SK-N-SH (cell line): ENCODE data around the gene SLC24A3. TPM values are rescaled to one million over a fixed set of nuclear protein-coding genes. Genes with fewer than 3 reads are reported as not detected.

ENCODE experiments used
- CTCF ChIA-PET: fragments of 300-600, 350-600 bp; formaldehyde crosslinking; extraction: SDS; loops from one replicate; lab custom pipeline; 2021; lab: Yijun Ruan, JAX
- POLR2A ChIA-PET: fragments of 350-600 bp; sonication (Branson Sonifier 250); formaldehyde crosslinking; extraction: SDS; loops from one replicate; lab custom pipeline; 2020; ENCODE audit warnings: antibody characterized with exemption, inconsistent platforms; lab: Yijun Ruan, JAX
- DNase-seq: peaks from one replicate; pipeline ENCODE4 v3.0.0; 2012
- H2AFZ ChIP-seq: fragments of 200-600 bp; sonication (generic); 2 replicates; pipeline ENCODE4 v1.8.1; 2016; ENCODE audit warnings: antibody characterized with exemption, mild to moderate bottlenecking, low read depth
- H3F3A ChIP-seq: fragments of 200-600 bp; sonication (generic); replicated peaks from 2 replicates; pipeline ENCODE3; 2016; ENCODE audit warnings: antibody characterized with exemption, mild to moderate bottlenecking; ENCODE audit not compliant: insufficient read depth
- H3K27ac ChIP-seq, 2 experiments: fragments of 200-500 bp in 1 of 2; fragments of 200-600 bp in 1 of 2; sonication (Bioruptor generic) in 1 of 2; sonication (generic), shearing (Covaris generic) in 1 of 2; 2 replicates each; pipeline versions ENCODE4 v1.5.1 to v1.6.1; 2014 to 2016; ENCODE audit warnings: low read depth in 2 of 2, inconsistent platforms in 1 of 2, low read length in 1 of 2, mild to moderate bottlenecking in 1 of 2, mixed read lengths in 1 of 2
- H3K27me3 ChIP-seq: fragments of 200-600 bp; sonication (generic), shearing (Covaris generic); 2 replicates; pipeline ENCODE4 v1.6.1; 2016; ENCODE audit warnings: mixed run types; ENCODE audit not compliant: insufficient read depth
- H3K36me3 ChIP-seq, 2 experiments: fragments of 200-500 bp in 1 of 2; fragments of 200-600 bp in 1 of 2; sonication (Bioruptor generic) in 1 of 2; sonication (generic) in 1 of 2; replicated peaks in 1 of 2; 2 replicates each; pipeline versions ENCODE3 to v1.5.1; 2014 to 2016; ENCODE audit warnings: low read length in 1 of 2, mild to moderate bottlenecking in 1 of 2; ENCODE audit not compliant: insufficient read depth in 2 of 2, control insufficient read depth in 1 of 2
- H3K4me1 ChIP-seq, 2 experiments: fragments of 200-500 bp in 1 of 2; fragments of 200-600 bp in 1 of 2; sonication (Bioruptor generic) in 1 of 2; sonication (generic), shearing (Covaris generic) in 1 of 2; 2 replicates each; pipeline versions ENCODE4 v1.5.1 to v1.6.1; 2014 to 2016; ENCODE audit warnings: low read depth in 1 of 2, low read length in 1 of 2, mixed run types in 1 of 2; ENCODE audit not compliant: insufficient read depth in 2 of 2, control insufficient read depth in 1 of 2
- H3K4me2 ChIP-seq: fragments of 200-600 bp; sonication (generic), shearing (Covaris generic); 2 replicates; pipeline ENCODE4 v1.6.1; 2017; ENCODE audit warnings: mixed run types
- H3K4me3 ChIP-seq, 2 experiments: fragments of 200-500 bp in 1 of 2; fragments of 200-600 bp in 1 of 2; sonication (Bioruptor generic) in 1 of 2; sonication (generic), shearing (Covaris generic) in 1 of 2; 2 replicates each; pipeline versions ENCODE4 v1.5.1 to v1.8.1; 2014 to 2016; ENCODE audit warnings: low read depth in 2 of 2, inconsistent platforms in 1 of 2, low read length in 1 of 2, mild to moderate bottlenecking in 1 of 2, mixed read lengths in 1 of 2, moderate library complexity in 1 of 2
- H3K79me2 ChIP-seq: fragments of 200-600 bp; sonication (generic); 2 replicates; pipeline ENCODE4 v1.8.1; 2017; ENCODE audit warnings: mild to moderate bottlenecking; ENCODE audit not compliant: insufficient read depth
- H3K9ac ChIP-seq: fragments of 200-600 bp; sonication (generic); 2 replicates; pipeline ENCODE4 v1.6.1; 2017; ENCODE audit warnings: mixed run types
- H3K9me2 ChIP-seq: fragments of 200-600 bp; sonication (generic); 2 replicates; pipeline ENCODE4 v1.6.1; 2017; ENCODE audit warnings: mixed run types
- H3K9me3 ChIP-seq: fragments of 200-600 bp; sonication (generic); 2 replicates; pipeline ENCODE4 v1.6.1; 2017; ENCODE audit warnings: mixed run types, mild to moderate bottlenecking, moderate library complexity
- H4K20me1 ChIP-seq: fragments of 200-600 bp; sonication (generic); 2 replicates; pipeline ENCODE4 v1.6.1; 2017; ENCODE audit warnings: mild to moderate bottlenecking, mixed run types; ENCODE audit not compliant: insufficient read depth
- CTCF ChIP-seq: fragments of 200-600 bp; sonication (generic); IDR thresholded peaks from 2 replicates; pipeline ENCODE4 v1.6.1; 2017; ENCODE audit warnings: antibody characterized with exemption, mild to moderate bottlenecking, moderate library complexity
- EP300 ChIP-seq, 2 experiments: IDR thresholded peaks; 2 replicates each; pipeline versions ENCODE4 v1.4.0 to v1.6.1; 2012; ENCODE audit warnings: borderline replicate concordance in 1 of 2, low read depth in 1 of 2, low read length in 1 of 2
- FOSL2 ChIP-seq: IDR thresholded peaks from 2 replicates; pipeline ENCODE4 v1.4.0; 2012; ENCODE audit warnings: low read depth, mild to moderate bottlenecking, moderate library complexity, borderline replicate concordance
- IRF3 ChIP-seq: fragments of 150-350 bp; IDR thresholded peaks from 2 replicates; pipeline ENCODE4 v1.6.1; 2016; ENCODE audit warnings: mild to moderate bottlenecking, low read depth, low read length
- JUND ChIP-seq: IDR thresholded peaks from 2 replicates; pipeline ENCODE4 v1.4.0; 2012
- MAX ChIP-seq: IDR thresholded peaks from 2 replicates; pipeline ENCODE4 v1.4.0; 2012; ENCODE audit warnings: low read depth
- NFIC ChIP-seq: IDR thresholded peaks from 2 replicates; pipeline ENCODE4 v1.4.0; 2012; ENCODE audit warnings: borderline replicate concordance
- PBX3 ChIP-seq: IDR thresholded peaks from 2 replicates; pipeline ENCODE4; 2012
- POLR2AphosphoS5 ChIP-seq: IDR thresholded peaks from 2 replicates; pipeline ENCODE4 v1.6.1; 2012; ENCODE audit warnings: low read depth, low read length
- REST ChIP-seq: IDR thresholded peaks from 2 replicates; pipeline ENCODE4 v1.6.1; 2012; ENCODE audit warnings: mild to moderate bottlenecking, low read depth, low read length, moderate library complexity
- SIN3A ChIP-seq: IDR thresholded peaks from 2 replicates; pipeline ENCODE4 v1.6.1; 2012; ENCODE audit warnings: low read depth, mild to moderate bottlenecking, low read length, moderate library complexity, borderline replicate concordance
- SMC3 ChIP-seq: IDR thresholded peaks from 2 replicates; pipeline ENCODE4 v1.6.1; 2012; ENCODE audit warnings: low read depth, low read length, improper control_type of control experiment
- TAF1 ChIP-seq: IDR thresholded peaks from 2 replicates; pipeline ENCODE4 v1.6.1; 2012; ENCODE audit warnings: low read depth, mild to moderate bottlenecking, low read length, moderate library complexity, borderline replicate concordance
- USF2 ChIP-seq: fragments of 150-350 bp; IDR thresholded peaks from 2 replicates; pipeline ENCODE4 v1.6.1; 2017; ENCODE audit warnings: antibody characterized with exemption, low read length, low read depth, borderline replicate concordance
- WGBS: methylation state at CpG from one replicate; pipeline ENCODE4 v1.1.6; 2017; ENCODE audit warnings: low lambda C conversion rate; 5-methylcytosine and 5-hydroxymethylcytosine counted together
- polyA plus RNA-seq, 3 experiments: library from polyadenylated mRNA; depleted of rRNA; stranded (reverse); fragments of >200 nt; gene quantifications; 2 replicates each; pipeline ENCODE4 v1.2.3, GENCODE V29; 2012

SLC24A3 gene
- polyA plus RNA-seq, 1 of the 3 experiments (the other 2 are of a cell fraction): not detected

GRCh38 chr20:19433371-19434350, 221.2 kb downstream of the SLC24A3 start:
- Histone ChIP-seq H3K4me1 (no peaks in the 10 kb centered on the region; a peak in 1 of 4 replicates), H4K20me1 (no peaks in the 10 kb centered on the region), H3K79me2 (no peaks in the 10 kb centered on the region), H3K9ac (no peak overlapping the region), H3K27ac (no peak overlapping the region), H3K4me3 (no peak overlapping the region), H3F3A (no peaks in the 10 kb centered on the region), H3K4me2 (no peak overlapping the region), H3K36me3 (no peaks in the 10 kb centered on the region), H3K27me3 (peaks cover 9% of the 10 kb centered on the region; the same call in 1 of the 2 replicates), H3K9me2 (no peaks in the 10 kb centered on the region), H3K9me3 (no peaks in the 10 kb centered on the region), H2AFZ (no peak overlapping the region)
- POLR2A ChIA-PET: no interaction called here
- no peak for DNase-seq
- TF ChIP-seq MAX: no peak
- no peak for TF ChIP-seq EP300 (IDR thresholded peaks at IDR 0.05; ENCODE audit: borderline replicate concordance in 1 of 2, low read depth in 1 of 2, low read length in 1 of 2)
- TF ChIP-seq USF2: no peak
- TF ChIP-seq CTCF: no peak
- no peak for TF ChIP-seq FOSL2
- no peak for TF ChIP-seq PBX3
- no peak for TF ChIP-seq TAF1
- no peak for TF ChIP-seq SIN3A
- CTCF ChIA-PET: no interaction called here
- 25% methylated on average over 10 of the region's 10 CpGs for WGBS

GRCh38 chr20:19435316-19435715, 222.9 kb downstream of the SLC24A3 start:
- Histone ChIP-seq H3K9me3 (no peaks in the 10 kb centered on the region), H3K9me2 (no peaks in the 10 kb centered on the region), H3K27me3 (peaks cover 5% of the 10 kb centered on the region; the same call in 1 of the 2 replicates), H3K27ac (no peak overlapping the region), H3K4me3 (no peak overlapping the region), H3K4me1 (no peaks in the 10 kb centered on the region; a peak in 1 of 4 replicates), H4K20me1 (no peaks in the 10 kb centered on the region), H3K4me2 (no peak overlapping the region), H3K79me2 (no peaks in the 10 kb centered on the region), H3K36me3 (no peaks in the 10 kb centered on the region), H3F3A (no peaks in the 10 kb centered on the region), H2AFZ (no peak overlapping the region), H3K9ac (no peak overlapping the region)
- WGBS: 0% methylated on average over 3 of the region's 3 CpGs
- DNase-seq: no peak
- POLR2A ChIA-PET: no interaction called here
- CTCF ChIA-PET: no interaction called here
- no peak for TF ChIP-seq IRF3
- no peak for TF ChIP-seq REST
- no peak for TF ChIP-seq SMC3
- TF ChIP-seq JUND: no peak
- TF ChIP-seq NFIC: no peak
- TF ChIP-seq POLR2AphosphoS5: no peak
